ENCODE results near the gene PLEKHA1.

PLEKHA1 gene

DNA sequence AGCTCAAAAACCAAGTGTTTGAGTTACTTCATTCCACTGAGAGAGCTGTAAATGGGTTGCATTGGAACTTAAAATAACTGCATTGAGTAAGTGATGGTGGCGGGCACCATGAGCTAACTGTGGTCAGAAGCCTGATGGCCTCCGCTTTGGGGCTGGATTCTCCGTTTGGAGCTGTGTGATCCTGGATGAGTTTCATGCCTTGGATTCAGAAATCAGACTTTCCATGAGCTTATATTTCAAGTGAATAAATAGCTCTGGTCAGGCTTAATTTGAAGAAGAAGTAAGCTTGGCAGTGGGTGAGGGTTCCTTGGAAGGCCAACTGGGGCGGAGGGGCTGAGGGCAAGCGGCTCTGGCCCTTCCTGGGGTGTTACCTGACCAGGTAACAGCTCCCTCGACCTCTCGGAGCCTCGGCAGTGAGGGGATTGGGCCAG lies 92.5 kb downstream of the PLEKHA1 start:
- DNase-seq (ENCODE audit: low read depth): no peak
- no peak for TF ChIP-seq MYC (IDR thresholded peaks at IDR 0.05; ENCODE audit: low read depth, low read length)
- TF ChIP-seq, protein P1, sequence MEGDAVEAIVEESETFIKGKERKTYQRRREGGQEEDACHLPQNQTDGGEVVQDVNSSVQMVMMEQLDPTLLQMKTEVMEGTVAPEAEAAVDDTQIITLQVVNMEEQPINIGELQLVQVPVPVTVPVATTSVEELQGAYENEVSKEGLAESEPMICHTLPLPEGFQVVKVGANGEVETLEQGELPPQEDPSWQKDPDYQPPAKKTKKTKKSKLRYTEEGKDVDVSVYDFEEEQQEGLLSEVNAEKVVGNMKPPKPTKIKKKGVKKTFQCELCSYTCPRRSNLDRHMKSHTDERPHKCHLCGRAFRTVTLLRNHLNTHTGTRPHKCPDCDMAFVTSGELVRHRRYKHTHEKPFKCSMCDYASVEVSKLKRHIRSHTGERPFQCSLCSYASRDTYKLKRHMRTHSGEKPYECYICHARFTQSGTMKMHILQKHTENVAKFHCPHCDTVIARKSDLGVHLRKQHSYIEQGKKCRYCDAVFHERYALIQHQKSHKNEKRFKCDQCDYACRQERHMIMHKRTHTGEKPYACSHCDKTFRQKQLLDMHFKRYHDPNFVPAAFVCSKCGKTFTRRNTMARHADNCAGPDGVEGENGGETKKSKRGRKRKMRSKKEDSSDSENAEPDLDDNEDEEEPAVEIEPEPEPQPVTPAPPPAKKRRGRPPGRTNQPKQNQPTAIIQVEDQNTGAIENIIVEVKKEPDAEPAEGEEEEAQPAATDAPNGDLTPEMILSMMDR (IDR thresholded peaks at IDR 0.05; ENCODE audit: low read depth, low read length): no peak
- no peak overlapping the region for H3K4me3 ChIP-seq (ENCODE audit: low read depth, low read length)

DNA sequence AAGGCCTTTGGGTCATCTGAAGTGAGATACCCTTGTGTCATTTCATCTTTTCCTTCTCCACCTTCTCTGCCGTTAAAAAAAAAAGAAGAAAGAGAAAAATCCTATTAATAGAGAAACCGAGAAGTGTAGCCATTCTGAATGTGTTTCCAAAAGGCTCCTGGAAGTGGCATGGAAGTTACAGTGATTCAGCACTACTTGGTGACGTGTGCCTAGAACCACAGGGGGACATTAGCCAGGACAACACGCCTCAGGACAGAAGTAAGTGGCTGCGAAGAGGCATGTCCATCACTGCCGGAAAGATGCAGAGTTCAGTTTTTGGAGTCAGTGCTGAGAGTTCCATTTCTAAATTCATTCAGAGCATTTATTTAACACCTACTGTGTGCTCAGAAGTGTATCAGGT lies 93.2 kb downstream of the PLEKHA1 start:
- DNase-seq (ENCODE audit: low read depth): no peak
- TF ChIP-seq, protein P1 (IDR thresholded peaks at IDR 0.05; ENCODE audit: low read depth, low read length): no peak
- TF ChIP-seq POLR2A (IDR thresholded peaks at IDR 0.05; ENCODE audit: extremely low read depth, insufficient read length) (no peak), MYC (IDR thresholded peaks at IDR 0.05; ENCODE audit: low read depth, low read length) (no peak)
- TF ChIP-seq, protein P2, sequence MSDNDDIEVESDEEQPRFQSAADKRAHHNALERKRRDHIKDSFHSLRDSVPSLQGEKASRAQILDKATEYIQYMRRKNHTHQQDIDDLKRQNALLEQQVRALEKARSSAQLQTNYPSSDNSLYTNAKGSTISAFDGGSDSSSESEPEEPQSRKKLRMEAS (IDR thresholded peaks at IDR 0.05; ENCODE audit: low read depth, low read length): no peak
- no peak overlapping the region for H3K4me3 ChIP-seq (ENCODE audit: low read depth, low read length)

DNA sequence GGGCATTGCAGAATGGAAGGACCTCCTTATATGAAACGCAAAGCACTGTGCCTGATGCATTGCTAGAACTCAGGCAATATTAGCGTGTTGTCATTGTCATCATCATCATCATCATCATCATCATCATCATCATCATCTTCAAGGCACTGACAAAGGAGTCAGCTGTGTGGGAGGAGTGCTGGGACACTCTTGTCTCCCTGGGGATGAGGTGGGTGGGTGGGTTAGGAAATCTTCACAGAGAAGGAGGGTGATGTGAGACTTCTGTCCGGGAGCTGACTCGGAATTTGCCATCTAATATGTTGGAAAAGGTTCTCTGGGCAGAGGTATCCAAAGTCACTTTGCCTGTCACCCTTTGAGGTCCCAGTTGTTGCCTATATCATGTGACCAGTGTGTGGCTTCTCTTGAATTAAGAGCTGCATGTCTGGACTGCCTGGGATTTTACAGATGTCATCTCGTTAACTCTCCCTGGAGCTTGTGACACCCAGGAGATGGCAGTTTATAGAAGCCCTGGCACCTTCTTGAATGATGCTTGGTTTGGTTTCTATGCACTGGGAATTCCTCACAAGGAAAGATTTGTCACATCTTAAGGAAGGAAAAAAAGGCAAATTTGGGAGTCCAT lies 93.9 kb downstream of the PLEKHA1 start:
- DNase-seq (ENCODE audit: low read depth): no peak
- TF ChIP-seq, protein P2 (IDR thresholded peaks at IDR 0.05; ENCODE audit: low read depth, low read length): no peak
- TF ChIP-seq POLR2A (IDR thresholded peaks at IDR 0.05; ENCODE audit: extremely low read depth, insufficient read length) (no peak), MYC (IDR thresholded peaks at IDR 0.05; ENCODE audit: low read depth, low read length) (no peak)
- TF ChIP-seq, protein P1 (IDR thresholded peaks at IDR 0.05; ENCODE audit: low read depth, low read length): no peak
- no peak overlapping the region for H3K4me3 ChIP-seq (ENCODE audit: low read depth, low read length)

DNA sequence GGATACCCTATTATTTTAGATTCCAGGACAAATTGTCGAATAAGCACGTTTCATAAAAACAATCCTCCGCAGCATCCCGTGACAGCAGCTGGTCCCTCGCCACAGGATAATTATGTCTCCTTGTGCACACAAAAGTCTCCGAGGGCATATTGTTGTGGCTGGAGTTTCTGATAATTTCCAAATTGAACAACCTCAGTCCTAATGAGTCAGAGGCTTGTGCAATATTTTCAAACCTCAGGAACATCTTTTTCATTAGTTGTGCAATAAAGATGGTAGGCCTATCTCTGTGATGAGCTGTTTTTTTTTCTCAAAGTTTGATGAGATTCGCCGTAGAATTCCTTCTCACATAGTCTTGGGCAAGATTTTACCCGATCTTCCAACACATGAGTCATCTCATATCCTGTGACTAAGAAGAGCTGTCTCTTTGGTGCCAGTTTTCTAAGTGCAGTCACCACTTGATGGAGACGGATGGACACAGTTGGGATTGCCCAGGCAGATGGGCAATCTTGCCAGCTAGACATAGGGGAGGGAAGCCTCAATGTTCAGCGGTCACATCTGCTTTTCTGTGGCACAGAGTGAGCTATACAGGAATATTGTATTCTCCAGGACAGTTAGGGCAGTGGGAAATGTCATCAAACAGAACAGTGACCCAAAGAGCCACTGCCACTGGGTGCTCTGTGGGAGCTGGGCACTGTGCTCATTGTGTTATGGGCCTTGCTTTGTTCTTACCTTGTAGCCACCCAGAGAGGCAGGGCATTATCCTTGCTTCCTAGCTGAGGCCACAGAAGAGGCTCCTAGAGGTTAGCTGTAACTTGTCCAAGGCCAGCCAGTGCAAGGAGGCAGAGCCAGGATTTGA lies 94.6 kb downstream of the PLEKHA1 start:
- peak; percentile 91 for DNase-seq (ENCODE audit: low read depth)
- TF ChIP-seq, protein P1 (IDR thresholded peaks at IDR 0.05; ENCODE audit: low read depth, low read length): no peak
- TF ChIP-seq MYC (IDR thresholded peaks at IDR 0.05; ENCODE audit: low read depth, low read length): no peak
- no peak for TF ChIP-seq POLR2A (IDR thresholded peaks at IDR 0.05; ENCODE audit: extremely low read depth, insufficient read length)
- TF ChIP-seq, protein P2 (IDR thresholded peaks at IDR 0.05; ENCODE audit: low read depth, low read length): no peak
- no peak overlapping the region for H3K4me3 ChIP-seq (ENCODE audit: low read depth, low read length)

DNA sequence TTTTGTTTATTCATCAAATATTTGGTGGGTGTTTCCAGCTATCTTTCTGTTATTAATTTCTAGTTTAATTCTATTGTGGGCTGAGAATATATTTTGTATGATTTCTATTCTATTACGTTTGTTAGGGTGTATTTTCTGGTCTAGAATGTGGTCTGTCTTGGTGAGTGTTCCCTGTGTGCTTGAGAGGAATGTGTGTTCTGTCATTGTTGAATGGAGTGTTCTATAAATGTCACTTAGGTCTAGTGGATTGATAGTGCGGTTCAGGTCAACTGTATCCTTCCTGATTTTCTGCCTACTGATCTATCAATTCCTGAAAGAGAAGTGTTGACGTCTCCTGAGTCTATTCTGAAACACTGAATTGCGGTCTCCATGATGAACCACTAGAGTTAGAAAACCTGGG lies 95.3 kb downstream of the PLEKHA1 start:
- H3K4me3 ChIP-seq (ENCODE audit: low read depth, low read length): no peak overlapping the region
- no peak for DNase-seq (ENCODE audit: low read depth)
- no peak for TF ChIP-seq POLR2A (IDR thresholded peaks at IDR 0.05; ENCODE audit: extremely low read depth, insufficient read length)
- TF ChIP-seq, protein P1 (IDR thresholded peaks at IDR 0.05; ENCODE audit: low read depth, low read length): no peak
- TF ChIP-seq, protein P2 (IDR thresholded peaks at IDR 0.05; ENCODE audit: low read depth, low read length): no peak
- no peak for TF ChIP-seq MYC (IDR thresholded peaks at IDR 0.05; ENCODE audit: low read depth, low read length)

All from NB4 (cell line).